Measurements from ENCODE around the gene TMEM163.

TMEM163 gene

GRCh38 chr2:134445985-134446382 lies 272.8 kb downstream of the TMEM163 start:
- no peak overlapping the region for H3K27ac Mint-ChIP-seq
- H3K9me3 Mint-ChIP-seq: no peaks in the 10 kb centered on the region

GRCh38 chr2:134445116-134445515 lies 273.7 kb downstream of the TMEM163 start:
- H3K27ac Mint-ChIP-seq: no peak overlapping the region
- DNase-seq: no peak
- no peak overlapping the region for H3K4me3 Mint-ChIP-seq
- peaks cover 2% of the 10 kb centered on the region for H3K27me3 Mint-ChIP-seq (ENCODE audit: low read depth, poor library complexity)
- TF ChIP-seq CTCF (IDR thresholded peaks at IDR 0.05): no peak
- peaks cover 24% of the 10 kb centered on the region for H3K4me1 Mint-ChIP-seq
- H3K36me3 Mint-ChIP-seq (ENCODE audit: low read depth): peaks cover 32% of the 10 kb centered on the region
- H3K9me3 Mint-ChIP-seq: no peaks in the 10 kb centered on the region

More at GRCh38 chr2:134445985-134446382, 272.8 kb downstream of the TMEM163 start:
- Mint-ChIP-seq H3K36me3 (ENCODE audit: low read depth) (peaks cover 27% of the 10 kb centered on the region), H3K4me1 (peaks cover 31% of the 10 kb centered on the region), H3K4me3 (no peak overlapping the region), H3K27me3 (ENCODE audit: low read depth, poor library complexity) (peaks cover 2% of the 10 kb centered on the region)
- no peak for DNase-seq
- no peak for TF ChIP-seq CTCF (IDR thresholded peaks at IDR 0.05)

GRCh38 chr2:134443814-134444480 lies 274.9 kb downstream of the TMEM163 start:
- H3K4me1 Mint-ChIP-seq: peaks cover 24% of the 10 kb centered on the region
- peaks cover 29% of the 10 kb centered on the region for H3K36me3 Mint-ChIP-seq (ENCODE audit: low read depth)
- no peak for DNase-seq
- no peak overlapping the region for H3K4me3 Mint-ChIP-seq
- H3K27me3 Mint-ChIP-seq (ENCODE audit: low read depth, poor library complexity): peaks cover 2% of the 10 kb centered on the region
- no peak overlapping the region for H3K27ac Mint-ChIP-seq
- no peak for TF ChIP-seq CTCF (IDR thresholded peaks at IDR 0.05)
- H3K9me3 Mint-ChIP-seq: no peaks in the 10 kb centered on the region

GRCh38 chr2:134441153-134441863 lies 277.5 kb downstream of the TMEM163 start:
- Mint-ChIP-seq H3K4me3 (no peak overlapping the region), H3K9me3 (no peaks in the 10 kb centered on the region), H3K36me3 (ENCODE audit: low read depth) (peaks cover 23% of the 10 kb centered on the region), H3K4me1 (peaks cover 18% of the 10 kb centered on the region), H3K27me3 (ENCODE audit: low read depth, poor library complexity) (peaks cover 2% of the 10 kb centered on the region), H3K27ac (no peak overlapping the region)
- no peak for TF ChIP-seq CTCF (IDR thresholded peaks at IDR 0.05)
- DNase-seq: no peak

GRCh38 chr2:134440336-134440909 lies 278.4 kb downstream of the TMEM163 start:
- no peak for DNase-seq
- Mint-ChIP-seq H3K27ac (no peak overlapping the region), H3K36me3 (ENCODE audit: low read depth) (peaks cover 30% of the 10 kb centered on the region), H3K4me1 (peaks cover 9% of the 10 kb centered on the region), H3K4me3 (no peak overlapping the region), H3K27me3 (ENCODE audit: low read depth, poor library complexity) (peaks cover 2% of the 10 kb centered on the region), H3K9me3 (no peaks in the 10 kb centered on the region)
- TF ChIP-seq CTCF (IDR thresholded peaks at IDR 0.05): no peak

Measured in nephron progenitor cell (in vitro differentiated cells).